AG10803 (cell line): ENCODE measurements around the gene GPR15.
A peak's percentile ranks its signal among the peaks of the same experiment; 100 is the strongest.

Source experiments
- DNase-seq: peaks from one replicate; pipeline ENCODE4 v3.0.0; 2010; ENCODE audit warnings: low read depth
- H3K4me3 ChIP-seq: 2 replicates; pipeline ENCODE4 v1.5.1; 2011; ENCODE audit warnings: mild to moderate bottlenecking, low read length, control low read depth
- CTCF ChIP-seq: conservative IDR thresholded peaks from 2 replicates; pipeline ENCODE4 v1.5.1; 2011; ENCODE audit warnings: mild to moderate bottlenecking, low read length, control low read depth, inconsistent platforms

Gene GPR15

GRCh38 chr3:98573181-98573728, 41.5 kb downstream of the GPR15 start:
- peak; percentile 55 for TF ChIP-seq CTCF
- DNase-seq, result no peak
- H3K4me3 ChIP-seq, result no peak overlapping the region

GRCh38 chr3:98574132-98574531, 42.4 kb downstream of the GPR15 start:
- no peak for TF ChIP-seq CTCF
- no peak overlapping the region for H3K4me3 ChIP-seq
- no peak for DNase-seq

- no peak for TF ChIP-seq CTCF
- no peak overlapping the region for H3K4me3 ChIP-seq
- peak; percentile 85 for DNase-seq
Observed at GRCh38 chr3:98577178-98577895, 45.6 kb downstream of the GPR15 start.

GRCh38 chr3:98580401-98581386, 48.9 kb downstream of the GPR15 start:
- no peak for TF ChIP-seq CTCF
- no peak for DNase-seq
- no peak overlapping the region for H3K4me3 ChIP-seq

GRCh38 chr3:98581474-98581873, 49.7 kb downstream of the GPR15 start:
- DNase-seq, result no peak
- H3K4me3 ChIP-seq, result no peak overlapping the region
- no peak for TF ChIP-seq CTCF

- H3K4me3 ChIP-seq, result no peak overlapping the region
- TF ChIP-seq CTCF, result no peak
- DNase-seq, result no peak
Observed at GRCh38 chr3:98582042-98582441, 50.3 kb downstream of the GPR15 start.

- no peak for TF ChIP-seq CTCF
- DNase-seq, result no peak
Observed at GRCh38 chr3:98583766-98584165, 52.0 kb downstream of the GPR15 start.

More at GRCh38 chr3:98583766-98584165, 52.0 kb downstream of the GPR15 start:
- no peak overlapping the region for H3K4me3 ChIP-seq
